Posterior cingulate gyrus (tissue), 11 donors: ENCODE results near the gene HAT1.

ENCODE experiments used
- DNase-seq, 10 donors: peaks; one replicate each; pipeline versions ENCODE4 v3.0.0 to v3.0.0-alpha.2; 2020 to 2021; ENCODE audit warnings: mixed read lengths in 3 of 10
- intact Hi-C: fragments of 100-400 bp; cut with DNase I; formaldehyde crosslinking; loops from one replicate; pipeline ENCODE4 v1.15.1; 2023

HAT1 gene

DNA sequence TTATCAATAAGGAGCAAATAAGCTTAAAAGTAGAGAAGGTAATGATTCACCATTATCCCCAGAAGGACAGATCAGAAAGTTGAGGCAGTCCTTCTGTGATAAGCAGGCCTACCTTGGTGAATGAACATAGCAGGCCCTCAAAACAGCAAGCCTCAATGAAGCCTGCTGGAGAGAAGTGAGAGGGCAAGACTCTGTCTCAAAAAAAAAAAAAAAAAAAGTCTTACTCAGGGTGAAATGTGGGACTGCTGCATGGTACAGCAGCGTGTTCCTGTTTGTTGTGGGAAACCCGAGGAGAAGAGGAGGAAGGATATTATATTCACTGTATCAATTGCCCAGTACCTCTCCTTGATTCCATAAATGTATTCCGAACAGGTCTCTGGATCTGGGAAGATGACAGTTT lies 8.7 kb upstream of the HAT1 start:
- intact Hi-C loops, result no loop called here
- no peak for DNase-seq

DNA sequence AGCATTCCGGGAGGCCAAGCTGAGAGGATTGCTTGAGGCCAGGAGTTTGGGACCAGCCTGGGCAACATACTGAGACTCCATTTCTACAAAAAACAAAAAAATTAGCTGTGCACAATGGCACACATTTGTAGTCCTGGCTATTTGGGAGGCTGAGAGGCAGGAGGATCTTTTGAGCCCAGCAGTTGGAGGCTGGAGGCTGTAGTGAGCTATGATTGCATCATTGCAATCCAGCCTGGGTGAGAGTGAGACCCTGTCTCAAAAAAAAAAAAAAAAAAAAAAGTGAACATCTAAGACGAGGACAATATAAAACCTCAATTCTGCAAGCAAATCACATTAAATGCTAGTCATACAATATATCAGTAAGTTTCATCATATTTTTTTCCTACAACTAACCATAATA lies 2.8 kb upstream of the HAT1 start:
- intact Hi-C loops, result no loop called here
- no peak for DNase-seq

DNA sequence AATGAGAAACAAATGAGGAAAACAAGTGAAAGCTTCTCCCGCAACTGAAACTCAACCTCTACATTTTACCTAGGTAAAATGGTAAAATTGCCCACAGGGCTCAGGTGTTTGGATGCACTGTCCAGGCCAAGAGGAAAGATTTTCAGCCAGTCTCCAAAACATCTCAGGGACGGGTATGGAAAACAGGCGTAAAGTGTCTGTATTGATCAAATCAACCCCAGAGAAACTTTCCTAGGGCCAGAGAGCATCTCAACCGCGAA lies 361 bp upstream of the HAT1 start:
- DNase-seq, result no peak
- intact Hi-C loops, result loop anchor here (2.0 to 10.0 kb wide), 5 partner anchors 27 to 485 kb away; partner anchors contain the start of gene SLC25A12

DNA sequence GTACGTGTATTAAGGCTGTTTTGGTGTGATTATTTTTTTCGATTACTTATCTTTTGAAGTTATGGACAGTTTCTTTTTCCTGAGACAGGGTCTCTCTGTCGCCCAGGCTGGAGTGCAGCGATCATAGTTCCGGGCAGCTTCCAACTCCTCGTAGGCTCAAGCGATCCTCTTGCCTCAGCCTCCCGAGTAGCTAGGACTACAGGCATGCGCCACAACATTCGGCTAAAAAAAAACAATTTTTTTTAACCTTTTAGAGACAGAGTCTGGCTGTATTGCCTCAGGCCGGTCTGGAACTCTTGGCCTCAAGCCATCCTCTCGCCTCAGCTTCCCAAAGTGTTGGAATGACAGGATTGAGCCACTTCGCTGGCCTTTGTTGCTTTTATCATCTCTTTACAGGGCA lies 945 bp downstream of the HAT1 start:
- intact Hi-C loops, result loop anchor here (2.0 to 10.0 kb wide), 5 partner anchors 28 to 486 kb away; partner anchors contain the start of gene SLC25A12
- no peak for DNase-seq

DNA sequence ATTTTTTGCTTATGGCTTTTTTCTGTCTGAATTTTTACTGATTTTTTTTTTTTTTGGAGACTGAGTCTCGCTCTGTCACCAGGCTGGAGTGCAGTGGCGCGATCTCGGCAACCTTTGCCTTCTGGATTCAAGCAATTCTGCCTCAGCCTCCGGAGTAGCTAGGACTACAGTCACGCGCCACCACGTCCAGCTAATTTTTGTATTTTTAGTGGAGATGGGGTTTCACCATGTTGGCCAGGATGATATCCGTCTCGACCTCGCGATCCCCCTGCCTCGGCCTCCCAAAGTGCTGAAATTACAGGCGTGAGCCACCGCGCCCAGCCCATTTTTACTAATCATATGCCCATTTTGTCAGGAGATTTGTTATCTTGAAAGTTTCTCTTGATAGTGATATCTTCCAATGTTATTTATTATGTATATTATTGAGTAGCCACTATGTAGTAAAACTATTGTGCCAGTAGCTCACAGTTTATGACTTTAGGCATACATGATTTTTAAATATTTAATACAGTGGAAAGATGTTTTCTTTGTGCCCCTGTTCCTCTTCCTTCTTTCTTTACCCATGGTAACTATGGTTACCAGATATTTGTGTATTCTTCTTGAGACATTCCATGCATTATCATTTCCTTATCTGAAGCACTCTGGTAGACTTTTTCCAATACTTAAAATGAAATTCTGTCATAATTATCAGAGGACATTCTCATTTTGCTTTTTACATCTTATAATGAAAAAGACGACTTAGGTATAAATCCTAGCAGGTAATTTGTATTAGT lies 2.1 kb downstream of the HAT1 start:
- no peak for DNase-seq
- intact Hi-C loops, result loop anchor here (5.0 to 10.0 kb wide), 3 partner anchors 190 to 487 kb away; no protein-coding TSS in a partner anchor

DNA sequence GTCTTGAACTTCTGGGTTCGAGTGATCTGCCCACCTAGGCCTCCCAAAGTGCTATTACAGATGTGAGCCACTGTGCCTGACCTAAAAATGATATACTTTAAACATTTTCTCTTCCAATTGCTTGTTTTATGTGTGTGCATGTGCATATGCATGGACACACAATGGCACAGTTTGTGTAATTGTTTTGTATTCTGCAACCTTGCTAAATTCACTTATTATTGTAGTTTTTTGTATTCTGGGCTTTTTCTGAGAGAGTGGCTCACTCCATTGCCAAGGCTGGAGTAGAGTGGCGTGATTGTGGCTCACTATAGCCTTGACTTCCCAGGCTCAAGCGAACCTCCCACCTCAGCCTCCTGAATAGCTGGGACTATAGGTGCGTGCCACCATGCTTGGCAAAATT lies 8.1 kb downstream of the HAT1 start:
- DNase-seq, result no peak
- intact Hi-C loops, result no loop called here

DNA sequence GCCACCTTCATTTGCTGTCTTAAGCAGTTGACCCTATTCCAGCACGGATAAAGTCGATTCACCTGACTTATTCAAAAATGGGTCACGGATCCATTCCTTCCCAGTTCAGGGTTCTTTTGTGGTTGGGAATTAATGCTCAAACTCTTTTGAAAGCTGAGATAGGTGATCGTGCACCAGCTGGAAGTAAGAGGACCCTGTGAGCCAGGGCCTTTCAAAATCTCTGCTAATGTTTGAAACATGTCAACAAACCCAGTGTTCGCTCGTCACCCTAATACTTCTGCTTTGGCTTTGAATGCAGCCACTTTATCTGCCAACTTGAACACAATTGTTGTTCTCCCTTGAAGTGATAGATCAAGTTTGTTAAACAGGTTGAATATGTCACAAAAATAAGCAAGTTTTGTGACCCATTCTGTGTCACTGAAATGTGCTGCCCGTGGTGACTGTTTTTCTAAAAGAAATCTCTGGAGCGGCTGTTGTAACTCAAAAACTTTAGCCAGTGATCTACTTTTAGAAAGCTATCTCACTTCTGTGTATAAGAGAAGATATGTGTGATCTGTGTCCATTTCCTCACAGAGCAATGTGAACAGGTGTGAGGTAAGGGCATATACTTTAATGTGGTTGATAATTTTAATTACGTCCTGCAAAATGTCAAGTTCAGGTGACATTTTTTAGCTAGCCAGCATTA lies 16.9 kb downstream of the HAT1 start:
- intact Hi-C loops, result no loop called here
- DNase-seq, result no peak

DNA sequence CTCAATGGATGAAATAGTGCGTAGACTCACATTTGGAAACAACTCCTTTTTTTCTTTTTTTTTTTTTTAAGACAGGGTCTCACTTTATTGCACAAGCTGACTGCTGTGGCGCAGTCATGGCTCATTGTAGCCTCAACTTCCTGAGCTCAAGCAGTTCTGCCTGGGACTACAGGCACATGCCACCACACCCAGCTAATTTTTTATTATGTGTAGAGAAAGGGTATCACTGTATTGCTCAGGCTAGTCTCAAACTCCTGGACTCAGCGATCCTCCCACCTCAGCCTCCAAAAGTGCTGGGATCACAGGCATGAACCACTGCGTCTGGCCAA lies 17.4 kb downstream of the HAT1 start:
- no peak for DNase-seq
- intact Hi-C loops, result no loop called here

DNA sequence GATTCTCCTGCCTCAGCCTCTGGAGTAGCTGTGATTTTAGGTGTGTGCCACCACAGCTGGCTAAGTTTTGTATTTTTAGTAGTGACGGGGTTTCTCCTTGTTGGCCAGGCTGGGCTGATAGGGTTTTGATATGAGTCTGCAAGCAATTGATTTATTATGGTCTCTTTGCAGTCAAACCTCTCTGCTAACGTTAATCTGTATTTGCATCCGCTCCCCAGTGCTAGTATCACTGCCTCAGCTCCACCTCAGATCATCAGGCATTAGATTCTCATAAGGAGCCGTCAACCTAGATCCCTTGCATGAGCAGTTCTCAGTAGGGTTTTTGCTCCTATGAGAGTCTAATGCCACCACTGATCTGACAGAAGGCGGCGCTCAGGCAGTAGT lies 19.0 kb downstream of the HAT1 start:
- intact Hi-C loops, result no loop called here
- no peak for DNase-seq

DNA sequence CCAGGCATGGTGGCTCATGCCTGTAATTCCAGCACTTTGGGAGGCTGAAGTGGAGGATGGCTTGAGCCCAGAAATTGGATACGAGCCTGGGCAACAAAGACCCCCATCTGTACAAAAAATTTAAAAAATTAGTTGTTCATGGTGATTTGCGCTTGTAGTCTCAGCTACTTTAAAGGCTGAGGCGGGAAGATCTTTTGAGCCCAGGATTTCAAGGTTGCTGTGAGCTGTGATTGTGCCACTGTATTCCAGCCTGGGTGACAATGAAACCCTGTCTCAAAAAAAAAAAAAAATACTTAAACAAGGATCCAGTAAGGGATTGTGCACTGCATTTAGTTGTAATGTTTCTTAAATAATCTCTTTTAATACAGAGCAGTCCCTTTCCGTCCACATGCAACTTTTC lies 21.6 kb downstream of the HAT1 start:
- no peak for DNase-seq
- intact Hi-C loops, result no loop called here

DNA sequence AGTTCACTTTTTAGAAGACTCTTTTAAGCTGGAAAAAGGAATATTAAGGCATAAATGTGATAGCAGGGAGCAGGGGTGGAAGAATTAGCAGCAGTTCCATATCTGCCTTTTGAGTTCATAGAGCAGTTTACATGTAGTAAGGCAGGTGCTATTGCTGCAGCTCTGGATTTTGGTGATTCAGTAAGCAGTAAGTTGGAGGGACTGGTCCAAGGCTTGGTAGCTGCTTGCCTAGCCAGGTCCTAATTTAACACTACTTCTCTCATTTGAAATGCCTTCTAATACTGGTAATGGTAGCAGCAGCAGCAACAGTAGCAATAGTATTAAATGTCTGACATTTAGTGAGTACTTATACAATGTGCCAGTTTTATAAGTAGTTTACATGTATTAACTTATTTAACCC lies 30.0 kb downstream of the HAT1 start:
- intact Hi-C loops, result no loop called here
- DNase-seq, result no peak

DNA sequence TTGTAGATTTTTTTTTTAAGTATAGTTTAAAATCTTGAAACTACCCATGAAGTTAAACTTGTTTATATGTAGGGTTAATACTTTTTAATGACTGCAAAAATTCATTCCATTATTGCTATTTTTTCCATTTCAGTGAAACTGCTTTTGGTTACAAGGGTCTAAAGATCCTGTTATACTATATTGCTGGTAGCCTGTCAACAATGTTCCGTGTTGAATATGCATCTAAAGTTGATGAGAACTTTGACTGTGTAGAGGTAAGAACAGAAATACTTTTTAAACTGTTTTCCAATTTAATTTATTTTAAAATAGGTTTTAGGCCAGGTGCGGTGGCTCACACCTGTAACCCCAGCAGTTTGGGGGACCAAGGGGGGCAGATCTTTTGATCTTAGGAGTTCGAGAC lies 30.5 kb downstream of the HAT1 start:
- intact Hi-C loops, result no loop called here
- DNase-seq, result no peak

DNA sequence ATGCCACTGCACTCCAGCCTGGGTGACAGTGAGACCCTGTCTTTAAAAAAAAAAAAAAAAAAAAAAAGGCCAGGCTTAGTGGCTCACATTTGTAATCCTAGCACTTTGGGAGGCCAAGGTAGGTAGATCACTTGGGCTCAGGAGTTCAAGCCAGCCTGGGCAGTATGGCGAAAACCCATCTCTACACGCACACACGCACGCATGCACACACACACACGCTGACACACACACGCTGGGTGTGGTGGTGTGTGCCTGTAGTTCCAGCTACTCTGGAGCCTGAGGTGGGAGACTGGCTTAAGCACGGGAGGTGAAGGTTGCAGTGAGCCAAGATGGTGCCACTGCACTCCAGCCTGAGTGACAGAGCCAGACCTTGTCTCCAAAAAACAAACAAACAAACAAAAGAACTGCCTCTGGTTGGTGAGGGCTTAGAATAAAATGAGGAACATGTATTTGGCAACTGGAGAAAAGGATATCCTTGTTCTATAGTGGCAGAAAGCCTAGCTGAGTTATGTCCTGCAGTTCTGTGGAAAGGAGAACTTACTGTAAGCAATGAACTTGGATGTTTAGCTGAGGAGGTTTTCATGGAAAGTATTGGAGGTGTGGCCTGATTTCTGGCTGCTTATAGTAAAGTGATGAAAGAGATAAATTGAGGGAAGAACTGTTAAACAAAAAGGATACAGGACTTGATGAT lies 34.0 kb downstream of the HAT1 start:
- DNase-seq, result no peak
- intact Hi-C loops, result no loop called here

DNA sequence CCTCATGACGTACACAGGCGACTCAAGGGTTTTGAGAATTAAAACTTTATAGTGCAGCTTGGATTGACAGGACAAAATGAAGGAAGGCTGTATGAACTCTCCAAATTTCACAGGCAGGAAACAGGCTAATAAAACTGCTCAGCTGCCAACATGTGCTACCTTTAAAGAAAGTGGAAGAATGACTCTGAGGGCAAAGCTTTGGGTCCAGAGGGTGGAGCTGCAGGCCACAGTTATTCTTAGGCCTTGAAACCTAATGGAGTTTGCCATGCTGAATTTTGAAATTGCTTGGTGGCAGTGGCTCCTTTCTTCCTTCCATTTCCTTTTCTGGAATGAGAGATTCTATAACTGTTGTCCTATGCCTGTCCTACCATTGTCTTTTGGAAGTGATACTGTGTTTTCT lies 34.8 kb downstream of the HAT1 start:
- no peak for DNase-seq
- intact Hi-C loops, result no loop called here

DNA sequence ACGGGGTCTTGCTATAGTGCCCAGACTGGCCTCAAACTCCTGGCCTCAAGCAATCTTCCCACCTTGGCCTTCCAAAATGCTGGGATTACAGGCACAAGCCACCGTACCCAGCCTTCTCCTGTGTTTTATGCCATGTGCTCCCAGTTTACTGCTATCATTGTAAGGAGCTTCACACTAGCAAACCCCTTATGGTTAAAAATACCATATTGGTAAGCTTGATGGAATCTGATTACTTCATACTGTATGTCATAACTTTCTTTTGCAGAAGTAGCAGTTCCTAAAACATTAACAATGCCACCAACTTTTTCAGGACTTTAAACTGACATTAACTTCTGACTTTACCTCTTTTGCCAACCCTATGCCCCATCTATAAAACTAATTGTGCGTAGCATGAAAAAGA lies 36.2 kb downstream of the HAT1 start:
- intact Hi-C loops, result no loop called here
- no peak for DNase-seq

DNA sequence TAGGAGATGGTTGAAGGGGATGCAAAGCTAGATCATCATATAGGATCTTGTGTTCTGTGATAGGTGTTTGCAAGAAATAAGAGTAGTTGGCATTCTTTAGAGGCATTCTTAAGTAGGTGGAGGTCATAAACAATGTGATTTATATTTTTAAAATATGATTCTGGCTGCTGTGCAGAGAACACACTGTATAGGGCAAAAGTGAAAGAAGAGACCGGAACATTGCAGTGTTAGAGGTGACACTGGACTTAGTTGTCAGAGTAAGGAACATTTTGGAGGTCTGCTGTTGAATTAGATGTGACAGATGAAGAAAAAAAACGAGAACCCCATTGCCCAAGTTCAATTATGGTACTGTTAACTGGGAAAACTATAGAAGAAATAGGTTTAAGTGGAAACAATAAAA lies 37.7 kb downstream of the HAT1 start:
- intact Hi-C loops, result no loop called here
- DNase-seq, result no peak

DNA sequence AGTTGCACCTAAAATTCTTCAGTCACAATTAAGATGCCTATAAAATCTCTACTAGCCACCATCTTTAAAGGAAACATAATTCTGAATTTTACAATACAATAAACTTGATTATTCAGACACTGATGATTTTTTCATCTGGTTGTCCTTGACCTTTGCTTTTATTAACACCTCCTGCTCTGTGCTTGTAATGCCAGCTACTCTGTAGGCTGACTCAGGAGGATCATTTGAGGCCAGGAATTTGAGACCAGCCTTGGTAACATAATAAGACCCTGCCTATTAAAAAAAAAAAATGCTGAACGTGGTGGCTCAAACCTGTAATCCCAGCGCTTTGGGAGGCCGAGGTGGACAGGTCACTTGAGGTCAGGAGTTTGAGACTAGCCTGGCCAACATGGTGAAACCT lies 38.3 kb downstream of the HAT1 start:
- no peak for DNase-seq
- intact Hi-C loops, result no loop called here

DNA sequence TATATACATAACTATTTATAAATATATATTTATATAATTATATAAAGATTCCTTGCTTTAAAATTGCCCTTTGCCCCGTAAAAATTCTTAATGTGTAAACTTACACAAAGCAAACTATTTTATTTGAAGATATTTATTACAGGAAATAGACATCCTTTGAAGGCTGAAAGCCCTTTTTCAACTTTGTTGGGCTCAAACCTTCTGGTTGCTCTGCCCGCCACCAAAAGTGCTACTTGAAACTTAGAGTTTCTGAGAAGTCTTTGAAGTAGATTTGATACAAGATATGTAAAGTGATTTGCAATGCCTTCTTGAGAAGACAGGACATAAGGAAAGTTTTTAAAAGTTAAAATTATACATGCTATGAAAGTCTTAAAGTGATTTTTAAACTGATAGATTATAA lies 40.9 kb downstream of the HAT1 start:
- intact Hi-C loops, result no loop called here
- no peak for DNase-seq

DNA sequence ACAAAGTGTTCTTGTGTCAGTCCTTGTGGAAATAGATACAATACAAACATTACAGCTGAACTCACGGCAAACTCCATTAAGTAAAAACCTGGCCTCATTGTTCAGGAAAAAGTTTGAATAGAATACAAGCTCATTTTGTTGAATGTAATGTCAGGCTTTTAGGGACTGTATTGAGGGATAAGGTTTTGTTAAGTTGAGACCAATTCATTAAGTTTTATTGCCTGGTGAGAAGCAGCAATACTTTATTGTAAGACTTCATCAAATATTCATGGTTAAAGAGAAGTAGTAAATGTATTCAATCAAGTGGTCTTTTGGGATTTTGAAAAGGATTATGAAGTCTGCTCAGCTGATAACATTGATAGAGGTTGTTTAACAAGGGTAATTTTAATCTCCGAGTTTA lies 42.0 kb downstream of the HAT1 start:
- intact Hi-C loops, result no loop called here
- no peak for DNase-seq

DNA sequence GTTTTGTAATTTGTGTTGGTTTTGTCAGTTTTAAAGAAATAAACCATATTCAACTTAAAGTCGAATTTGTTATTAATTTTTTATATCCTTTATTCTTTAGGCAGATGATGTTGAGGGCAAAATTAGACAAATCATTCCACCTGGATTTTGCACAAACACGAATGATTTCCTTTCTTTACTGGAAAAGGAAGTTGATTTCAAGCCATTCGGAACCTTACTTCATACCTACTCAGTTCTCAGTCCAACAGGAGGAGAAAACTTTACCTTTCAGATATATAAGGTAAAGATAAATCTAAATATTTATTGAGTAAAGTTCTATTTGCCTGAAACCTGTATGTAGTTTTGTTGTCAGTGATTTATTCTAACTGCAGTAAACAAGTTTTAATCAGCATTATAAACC lies 43.0 kb downstream of the HAT1 start:
- intact Hi-C loops, result no loop called here
- DNase-seq, result no peak

DNA sequence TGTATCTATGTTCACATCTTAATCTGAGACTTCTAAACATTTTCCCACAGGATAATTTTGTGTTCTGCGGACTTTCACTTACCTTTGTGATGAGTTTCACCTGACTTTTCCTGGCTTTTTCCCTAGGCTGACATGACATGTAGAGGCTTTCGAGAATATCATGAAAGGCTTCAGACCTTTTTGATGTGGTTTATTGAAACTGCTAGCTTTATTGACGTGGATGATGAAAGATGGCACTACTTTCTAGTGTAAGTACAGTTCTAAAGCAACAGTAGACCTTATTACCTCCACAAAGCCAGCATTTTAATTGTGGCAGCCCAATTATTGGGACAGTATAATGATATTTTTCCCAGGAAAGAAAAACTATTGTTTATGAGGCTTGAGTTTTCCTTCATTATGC lies 43.4 kb downstream of the HAT1 start:
- intact Hi-C loops, result no loop called here
- DNase-seq, result no peak

DNA sequence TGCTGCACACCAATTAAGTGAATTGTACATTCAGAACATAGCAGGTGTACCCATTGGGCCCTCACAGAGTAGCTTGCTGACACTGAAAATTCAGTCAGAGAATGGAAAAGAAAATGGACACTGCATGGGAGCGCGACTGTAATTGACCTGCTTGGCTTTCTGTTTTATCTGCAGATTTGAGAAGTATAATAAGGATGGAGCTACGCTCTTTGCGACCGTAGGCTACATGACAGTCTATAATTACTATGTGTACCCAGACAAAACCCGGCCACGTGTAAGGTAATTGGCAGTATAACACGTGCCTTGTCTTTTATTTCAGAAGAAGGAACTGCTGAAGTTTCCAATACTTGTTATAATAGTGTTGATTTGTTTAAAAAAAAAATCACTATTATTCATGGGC lies 44.0 kb downstream of the HAT1 start:
- no peak for DNase-seq
- intact Hi-C loops, result no loop called here
